NCI-H128 (cell line): Measurements from ENCODE around the gene ITGAD.

Experiments used
- DNase-seq: peaks from one replicate; lab custom pipeline; 2025; ENCODE audit not compliant: unreplicated experiment; lab: John Stamatoyannopoulos, UW

ITGAD gene

DNA sequence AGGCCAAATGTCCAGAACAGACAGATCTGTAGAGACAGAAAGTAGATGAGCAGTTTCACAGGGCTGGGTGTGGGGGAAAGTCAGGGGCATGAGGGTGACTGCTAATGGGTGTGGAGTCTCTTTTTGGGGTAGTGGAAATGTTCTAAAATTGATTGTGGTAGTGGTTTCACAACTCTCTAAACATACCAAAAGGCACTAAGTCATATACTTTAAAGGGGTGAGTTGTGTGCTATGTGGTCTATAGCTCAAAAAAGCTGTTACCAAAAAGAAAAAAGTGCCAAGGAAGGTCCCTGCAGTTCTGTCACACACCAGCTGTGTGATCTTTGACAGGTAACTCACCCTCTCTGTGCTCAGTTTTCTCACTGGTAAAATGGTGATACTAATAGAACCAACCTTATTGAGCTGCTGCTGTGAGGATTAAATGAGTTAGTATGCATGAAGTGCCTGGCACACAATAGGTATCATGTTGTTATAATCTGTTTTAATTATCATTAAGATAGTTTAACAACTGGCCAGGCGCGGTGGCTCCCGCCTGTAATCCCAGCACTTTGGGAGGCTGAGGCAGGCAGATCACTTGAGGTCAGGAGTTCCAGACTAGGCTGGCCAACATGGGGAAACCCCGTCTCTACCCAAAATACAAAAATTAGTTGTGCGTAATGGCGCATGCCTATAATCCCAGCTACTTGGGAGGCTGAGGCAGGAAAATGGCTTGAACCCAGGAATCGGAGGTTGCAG, 27.8 kb upstream of the ITGAD start:
- DNase-seq: no peak

- DNase-seq: no peak
Measured at GRCh38 chr16:31367853-31368252, 25.3 kb upstream of the ITGAD start.

- no peak for DNase-seq
Measured at GRCh38 chr16:31371008-31371407, 22.1 kb upstream of the ITGAD start.

DNA sequence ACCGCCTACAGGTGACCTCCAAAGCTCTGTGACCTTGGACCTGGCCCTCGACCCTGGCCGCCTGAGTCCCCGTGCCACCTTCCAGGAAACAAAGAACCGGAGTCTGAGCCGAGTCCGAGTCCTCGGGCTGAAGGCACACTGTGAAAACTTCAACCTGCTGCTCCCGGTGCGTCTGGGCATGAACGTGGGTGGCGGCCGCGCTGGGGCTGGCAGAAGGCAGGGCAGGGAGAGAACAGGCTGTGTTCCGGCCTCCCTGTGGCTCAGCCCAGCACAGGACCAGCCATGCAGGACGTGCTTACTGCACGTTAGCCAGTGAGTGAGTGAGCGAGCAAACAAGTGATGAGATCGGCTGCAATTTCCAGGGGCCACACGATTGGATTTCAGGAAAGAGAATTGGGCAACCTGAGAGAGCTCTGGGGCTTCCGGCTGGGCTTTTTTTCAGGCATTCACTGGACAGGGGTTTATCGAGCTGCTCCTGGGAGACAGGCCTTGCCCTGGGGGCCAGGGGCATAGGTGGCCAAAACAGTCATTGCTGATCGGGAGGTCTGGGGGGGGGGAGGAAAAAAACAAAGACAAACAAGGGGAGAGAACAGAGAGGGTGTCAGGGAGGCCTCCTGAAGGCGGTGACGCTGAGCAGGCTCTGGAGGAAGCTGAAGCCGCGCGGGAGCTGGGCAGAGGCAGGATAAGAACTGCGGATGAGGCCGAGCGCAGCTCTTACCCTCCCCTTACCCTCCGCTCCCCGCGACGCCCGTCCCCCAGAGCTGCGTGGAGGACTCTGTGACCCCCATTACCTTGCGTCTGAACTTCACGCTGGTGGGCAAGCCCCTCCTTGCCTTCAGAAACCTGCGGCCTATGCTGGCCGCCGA, 21.3 kb upstream of the ITGAD start:
- no peak for DNase-seq

GRCh38 chr16:31373235-31373634, 19.9 kb upstream of the ITGAD start:
- no peak for DNase-seq

DNA sequence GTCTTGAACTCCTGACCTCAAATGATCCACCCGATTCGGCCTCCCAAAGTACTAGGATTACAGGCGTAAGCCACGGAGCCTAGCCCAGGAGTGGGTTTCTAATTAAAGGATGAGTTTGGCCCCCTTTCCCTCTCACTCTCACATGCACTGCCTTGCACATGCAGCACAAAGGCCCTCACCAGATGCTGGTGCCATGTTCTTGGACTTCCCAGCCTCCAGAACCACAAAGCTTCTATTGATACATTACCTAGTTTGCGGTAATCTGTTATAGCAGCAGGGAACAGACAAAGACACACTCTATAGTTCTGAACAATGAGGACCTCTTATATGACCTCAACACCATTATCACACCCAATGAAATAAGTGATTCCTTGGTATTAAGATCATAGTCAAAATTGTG, 17.9 kb upstream of the ITGAD start:
- DNase-seq: no peak

- DNase-seq: no peak
Measured at GRCh38 chr16:31376705-31377104, 16.4 kb upstream of the ITGAD start.

- DNase-seq: no peak
Measured at GRCh38 chr16:31377210-31377903, 15.8 kb upstream of the ITGAD start.

GRCh38 chr16:31380201-31380600, 12.9 kb upstream of the ITGAD start:
- DNase-seq: no peak

- DNase-seq: no peak
Measured at GRCh38 chr16:31382485-31383161, 10.5 kb upstream of the ITGAD start.

DNA sequence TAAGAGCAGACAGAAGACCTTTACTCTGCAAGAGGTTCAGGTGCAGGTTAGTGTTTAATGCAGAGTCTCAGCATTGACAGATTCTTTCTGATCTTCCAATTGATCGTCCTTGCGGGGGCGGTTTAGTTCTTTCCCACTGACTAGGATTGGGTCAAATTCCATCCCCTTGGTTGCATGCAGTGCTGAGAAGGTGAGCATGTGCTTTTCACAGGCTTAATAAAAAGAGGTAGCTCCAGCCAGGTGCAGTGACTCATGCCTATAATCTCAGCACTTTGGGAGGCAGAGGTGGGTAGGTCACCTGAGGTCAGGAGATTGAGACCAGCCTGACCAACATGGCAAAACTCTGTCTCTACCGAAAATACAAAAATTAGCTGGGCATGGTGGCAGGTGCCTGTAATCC, 7.5 kb upstream of the ITGAD start:
- no peak for DNase-seq

DNA sequence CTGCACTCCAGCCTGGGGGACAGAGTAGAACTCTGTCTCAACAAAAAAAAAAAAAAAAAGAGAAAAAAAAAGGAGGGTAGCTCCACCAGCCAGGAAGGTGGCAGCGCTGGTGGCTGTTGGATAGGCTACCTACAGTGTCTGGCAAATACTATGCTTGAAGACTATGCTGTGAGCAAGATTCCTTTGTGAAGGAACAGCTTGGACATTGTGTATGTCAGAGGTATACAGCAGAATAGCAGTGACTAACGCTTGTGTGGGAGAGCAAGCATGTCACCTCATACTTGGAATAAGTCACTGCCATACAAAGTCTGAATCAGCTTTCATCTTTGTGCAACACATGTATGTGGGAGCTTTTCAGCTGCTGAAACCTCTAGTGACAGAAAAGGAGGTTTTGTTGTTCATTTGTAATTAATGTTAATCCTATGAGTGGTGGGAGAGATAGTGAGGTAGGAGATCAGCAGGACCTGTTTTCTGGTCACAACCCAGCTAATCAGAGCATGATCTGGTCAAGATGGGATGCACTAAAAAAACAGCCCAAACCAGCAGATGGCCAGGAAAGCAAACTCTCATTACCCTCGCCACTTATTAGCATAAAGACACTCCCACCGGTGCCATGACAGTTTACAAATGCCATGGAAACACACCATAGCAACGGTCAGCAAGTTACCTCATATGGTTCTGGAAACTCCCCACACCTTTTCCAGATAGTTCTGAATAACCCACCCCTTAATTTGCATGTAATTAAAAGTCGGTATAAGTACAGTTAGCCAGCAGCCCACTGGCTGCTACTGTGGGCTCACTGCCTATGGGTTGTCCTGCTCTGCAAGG, 6.8 kb upstream of the ITGAD start:
- no peak for DNase-seq

- DNase-seq: no peak
Measured at GRCh38 chr16:31388535-31388934, 4.6 kb upstream of the ITGAD start.

- no peak for DNase-seq
Measured at GRCh38 chr16:31390504-31391041, 2.6 kb upstream of the ITGAD start.

DNA sequence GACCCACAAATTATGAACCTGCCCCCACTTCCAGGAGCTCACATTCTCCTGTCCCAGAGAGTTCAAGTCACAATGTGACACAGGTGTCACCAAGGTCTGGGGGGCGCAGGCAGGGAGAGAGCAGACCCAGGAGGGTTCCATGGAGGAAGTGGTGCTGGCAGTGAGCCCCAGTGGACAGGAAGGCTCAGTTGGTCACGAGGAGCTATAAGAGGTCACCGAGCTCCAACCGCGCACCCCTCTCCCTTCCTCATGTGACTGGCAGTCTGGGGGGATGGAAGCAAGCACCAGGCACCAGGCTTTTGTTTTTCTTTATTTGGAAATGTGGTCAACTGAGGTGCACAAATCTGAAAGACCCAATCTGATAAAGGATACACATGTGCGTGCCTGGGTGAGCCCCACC, 2.5 kb downstream of the ITGAD start:
- no peak for DNase-seq

- no peak for DNase-seq
Measured at GRCh38 chr16:31397096-31397660, 4.0 kb downstream of the ITGAD start.

GRCh38 chr16:31397701-31398100, 4.6 kb downstream of the ITGAD start:
- no peak for DNase-seq

DNA sequence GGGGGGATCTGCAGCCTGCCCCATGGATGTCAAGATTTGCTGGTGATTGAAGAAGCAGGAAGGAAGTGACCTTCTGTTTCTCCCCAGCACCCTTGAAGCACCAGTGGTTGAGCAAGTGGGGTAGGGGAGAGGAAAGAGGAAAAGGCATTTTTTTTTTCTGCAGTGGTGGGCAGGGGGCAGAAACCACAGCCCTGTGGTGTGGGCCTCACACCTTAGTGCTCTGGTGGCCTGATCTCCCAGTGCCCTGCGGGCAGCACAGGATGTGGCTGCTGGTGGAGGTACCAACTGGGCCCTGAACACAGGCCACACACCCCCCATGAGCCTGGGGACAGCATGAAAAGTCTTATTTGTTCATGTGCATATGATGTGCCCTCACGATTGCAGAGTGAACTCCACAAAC, 7.1 kb downstream of the ITGAD start:
- no peak for DNase-seq

DNA sequence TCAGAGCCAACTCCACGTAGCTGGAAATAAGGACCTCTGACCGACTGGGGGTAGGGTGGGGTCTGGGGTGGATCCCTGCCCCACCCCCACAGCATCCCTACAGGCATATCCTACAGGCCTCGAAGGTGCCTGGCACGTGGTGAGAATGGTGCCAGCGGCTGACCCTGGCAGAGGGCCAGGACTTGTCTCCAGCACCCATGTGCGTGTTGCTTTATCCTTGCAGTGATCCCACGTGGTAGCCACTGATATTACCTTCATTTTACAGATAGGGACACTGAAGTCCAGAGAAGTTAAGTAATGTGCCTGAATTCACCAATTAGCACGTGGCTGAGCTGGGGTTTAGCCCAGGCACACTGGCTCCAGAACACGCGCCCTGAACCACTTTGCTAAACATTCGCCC, 8.3 kb downstream of the ITGAD start:
- no peak for DNase-seq

DNA sequence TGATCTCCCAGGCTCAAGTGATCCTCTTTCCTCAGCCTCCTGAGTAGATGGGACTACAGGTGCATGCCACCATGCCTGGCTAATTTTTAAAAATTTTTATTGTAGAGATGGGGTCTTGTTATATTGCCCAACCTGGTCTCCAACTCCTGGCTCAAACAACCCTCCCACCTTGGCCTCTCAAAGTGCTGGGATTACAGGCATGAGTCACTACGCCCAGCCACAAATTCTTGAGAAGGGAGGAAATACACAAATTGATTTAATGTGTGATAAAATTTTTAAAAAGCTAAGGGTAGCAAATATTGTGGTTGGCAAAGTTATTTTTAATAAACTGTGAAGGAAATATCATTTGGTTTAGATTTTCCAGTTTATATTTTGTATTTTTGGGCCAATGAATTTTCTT, 9.6 kb downstream of the ITGAD start:
- DNase-seq: no peak
